Stomach (tissue), 9 donors: Measurements from ENCODE around the gene ST6GALNAC3. TPM values are rescaled to one million over a fixed set of nuclear protein-coding genes. Genes with fewer than 3 reads are reported as not detected.

Source experiments
- DNase-seq, 2 donors: peaks; one replicate each; pipeline versions ENCODE4 v3.0.0 to v3.0.0-alpha.2; 2013 to 2019
- H3K27ac ChIP-seq, 5 donors: fragments of 200-600 bp in 4 of 5; sonication (generic) in 4 of 5; one replicate each; pipeline ENCODE4 v1.5.1; 2013 to 2019; ENCODE audit warnings: mild to moderate bottlenecking in 1 of 5, moderate library complexity in 1 of 5
- H3K27me3 ChIP-seq, 3 donors: fragments of 200-600 bp; sonication (generic); one replicate each; pipeline ENCODE4 v1.5.1; 2017 to 2019; ENCODE audit warnings: mixed run types in 1 of 3
- H3K36me3 ChIP-seq, 4 donors: fragments of 200-600 bp; sonication (generic); 1 replicate in 3 of 4; 2 replicates in 1 of 4; pipeline ENCODE4 v1.5.1; 2016 to 2019
- H3K4me1 ChIP-seq, 4 donors: fragments of 200-600 bp; sonication (generic); one replicate each; pipeline ENCODE4 v1.5.1; 2016 to 2019
- H3K4me3 ChIP-seq, 4 donors: fragments of 200-600 bp; sonication (generic) in 3 of 4; one replicate each; pipeline ENCODE4 v1.5.1; 2016 to 2019; ENCODE audit warnings: mild to moderate bottlenecking in 1 of 4
- H3K9me3 ChIP-seq, 4 donors: fragments of 200-600 bp; sonication (generic); one replicate each; pipeline ENCODE4 v1.5.1; 2016 to 2019
- EP300 ChIP-seq: sonication (generic); formaldehyde crosslinking; IDR thresholded peaks from one replicate; pipeline ENCODE4 v1.6.1; 2017; ENCODE audit warnings: antibody characterized with exemption
- POLR2A ChIP-seq, 4 donors: fragments of 450-650 bp; IDR thresholded peaks; one replicate each; pipeline ENCODE4 v1.6.1; 2016; ENCODE audit warnings: antibody characterized with exemption in 4 of 4, control low read depth in 2 of 4, mild to moderate bottlenecking in 1 of 4, moderate library complexity in 1 of 4
- POLR2AphosphoS5 ChIP-seq, 3 donors: sonication (generic); formaldehyde crosslinking; IDR thresholded peaks; one replicate each; pipeline ENCODE4 v1.6.1; 2016; ENCODE audit warnings: antibody characterized with exemption in 3 of 3
- WGBS, 5 donors: extraction: QIAGEN DNeasy Blood & Tissue Kit in 3 of 5; methylation state at CpG; one replicate each; pipeline versions ENCODE4 v1.1.5 to v1.1.7; 2013 to 2018; 5-methylcytosine and 5-hydroxymethylcytosine counted together
- intact Hi-C: fragments of 100-400 bp; cut with DNase I; formaldehyde crosslinking; loops from one replicate; pipeline ENCODE4 v1.15.1; 2023; ENCODE audit warnings: low total_unique reads
- polyA plus RNA-seq, 3 donors: library from polyadenylated mRNA; stranded (reverse); fragments of 200-250 nt; gene quantifications; one replicate each; pipeline ENCODE4 v1.2.3, GENCODE V29; 2013
- total RNA-seq, 5 donors: library from RNA; depleted of rRNA; stranded (reverse); fragments of >200 nt; gene quantifications; one replicate each; pipeline versions ENCODE4 v1.1.0 to v1.2.3, GENCODE V29; 2014 to 2016
- TF ChIP-seq, protein P1 (sequence below), 7 experiments: fragments of 450-650 bp in 4 of 7; fragments of 200-600 bp in 3 of 7; sonication (generic) in 3 of 7; IDR thresholded peaks; one replicate each; pipeline ENCODE4 v1.5.1; 2016 to 2019; ENCODE audit warnings: antibody characterized with exemption in 7 of 7, control low read depth in 2 of 7, mild to moderate bottlenecking in 1 of 7
- donor health status: healthy with polysubstance abuse.
- donor health status: Bipolar disorder and iron deficiency.
- donor health status: healthy.

Gene ST6GALNAC3
- total and polyA plus RNA-seq, 8 donors = under 0.01 to 21.7 (median 1.2) TPM; not detected in 1

DNA sequence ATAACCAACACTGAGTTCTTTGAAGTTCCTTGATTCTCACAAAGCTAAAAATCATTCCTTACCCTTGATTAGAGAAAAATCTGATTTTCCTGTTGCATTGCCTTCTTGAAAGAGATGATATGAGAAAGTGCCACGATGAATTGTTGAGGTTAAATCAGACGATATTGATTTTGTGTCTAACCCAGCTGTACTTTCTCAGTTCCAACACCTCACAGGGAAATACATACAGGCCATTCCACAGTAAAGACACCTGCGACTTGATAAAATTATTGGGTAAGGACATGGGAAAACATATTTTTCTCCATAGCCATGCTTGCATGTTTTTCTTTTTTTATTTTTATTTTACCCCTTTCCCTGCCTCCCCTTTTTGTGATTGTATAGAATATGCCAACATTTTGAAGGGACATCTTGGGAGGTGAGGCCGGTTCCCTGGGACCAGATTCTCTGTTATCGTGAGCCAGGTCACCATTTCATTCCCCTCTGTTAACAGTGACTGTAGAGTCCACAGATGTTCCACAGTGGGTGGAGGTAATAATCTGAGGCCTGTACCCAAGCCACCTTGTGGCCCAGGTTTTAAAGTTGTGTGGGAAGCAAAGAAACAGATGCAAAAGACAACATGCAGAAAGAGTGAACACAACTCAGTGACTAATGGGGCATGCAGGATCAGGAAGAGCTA lies 537.4 kb downstream of the ST6GALNAC3 start:
- H3K9me3 ChIP-seq = no peaks in the 10 kb centered on the region
- H3K36me3 ChIP-seq = no peaks in the 10 kb centered on the region
- H3K4me3 ChIP-seq = no peak overlapping the region
- no peaks in the 10 kb centered on the region for H3K27me3 ChIP-seq
- no peaks in the 10 kb centered on the region for H3K4me1 ChIP-seq
- no peak overlapping the region for H3K27ac ChIP-seq
- WGBS, 5 donors = 78 to 88% (median 86%) methylated on average over 5 of the region's 5 CpGs
- intact Hi-C loops = no loop called here
- no peak for TF ChIP-seq POLR2AphosphoS5 (IDR thresholded peaks at IDR 0.05)
- TF ChIP-seq, protein P1, sequence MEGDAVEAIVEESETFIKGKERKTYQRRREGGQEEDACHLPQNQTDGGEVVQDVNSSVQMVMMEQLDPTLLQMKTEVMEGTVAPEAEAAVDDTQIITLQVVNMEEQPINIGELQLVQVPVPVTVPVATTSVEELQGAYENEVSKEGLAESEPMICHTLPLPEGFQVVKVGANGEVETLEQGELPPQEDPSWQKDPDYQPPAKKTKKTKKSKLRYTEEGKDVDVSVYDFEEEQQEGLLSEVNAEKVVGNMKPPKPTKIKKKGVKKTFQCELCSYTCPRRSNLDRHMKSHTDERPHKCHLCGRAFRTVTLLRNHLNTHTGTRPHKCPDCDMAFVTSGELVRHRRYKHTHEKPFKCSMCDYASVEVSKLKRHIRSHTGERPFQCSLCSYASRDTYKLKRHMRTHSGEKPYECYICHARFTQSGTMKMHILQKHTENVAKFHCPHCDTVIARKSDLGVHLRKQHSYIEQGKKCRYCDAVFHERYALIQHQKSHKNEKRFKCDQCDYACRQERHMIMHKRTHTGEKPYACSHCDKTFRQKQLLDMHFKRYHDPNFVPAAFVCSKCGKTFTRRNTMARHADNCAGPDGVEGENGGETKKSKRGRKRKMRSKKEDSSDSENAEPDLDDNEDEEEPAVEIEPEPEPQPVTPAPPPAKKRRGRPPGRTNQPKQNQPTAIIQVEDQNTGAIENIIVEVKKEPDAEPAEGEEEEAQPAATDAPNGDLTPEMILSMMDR (IDR thresholded peaks at IDR 0.05) = no peak
- TF ChIP-seq POLR2A (IDR thresholded peaks at IDR 0.05) = no peak
- no peak for TF ChIP-seq EP300
- no peak for DNase-seq

- 53 to 75% (median 62%) methylated on average over 2 of the region's 2 CpGs for WGBS, 5 donors
Observed at GRCh38 chr1:76613886-76614285, 539.3 kb downstream of the ST6GALNAC3 start.

GRCh38 chr1:76615253-76616035 lies 540.9 kb downstream of the ST6GALNAC3 start:
- Histone ChIP-seq H3K9me3 (no peaks in the 10 kb centered on the region), H3K4me1 (no peaks in the 10 kb centered on the region), H3K36me3 (no peaks in the 10 kb centered on the region), H3K4me3 (no peak overlapping the region), H3K27ac (no peak overlapping the region), H3K27me3 (no peaks in the 10 kb centered on the region)
- intact Hi-C loops = no loop called here
- DNase-seq = no peak
- 71 to 82% (median 76%) methylated on average over 3 of the region's 3 CpGs for WGBS, 5 donors
- TF ChIP-seq EP300 (no peak), POLR2A (IDR thresholded peaks at IDR 0.05) (no peak), POLR2AphosphoS5 (IDR thresholded peaks at IDR 0.05) (no peak)
- TF ChIP-seq, protein P1 (IDR thresholded peaks at IDR 0.05) = no peak

More at GRCh38 chr1:76613886-76614285, 539.3 kb downstream of the ST6GALNAC3 start:
- no peaks in the 10 kb centered on the region for H3K4me1 ChIP-seq
- TF ChIP-seq POLR2AphosphoS5 (IDR thresholded peaks at IDR 0.05) (no peak), POLR2A (IDR thresholded peaks at IDR 0.05) (no peak), EP300 (no peak)
- TF ChIP-seq, protein P1 (IDR thresholded peaks at IDR 0.05) = no peak
- no peak for DNase-seq
- no peak overlapping the region for H3K4me3 ChIP-seq
- H3K27ac ChIP-seq = no peak overlapping the region
- no peaks in the 10 kb centered on the region for H3K9me3 ChIP-seq
- no peaks in the 10 kb centered on the region for H3K36me3 ChIP-seq
- intact Hi-C loops = no loop called here
- H3K27me3 ChIP-seq = no peaks in the 10 kb centered on the region

DNA sequence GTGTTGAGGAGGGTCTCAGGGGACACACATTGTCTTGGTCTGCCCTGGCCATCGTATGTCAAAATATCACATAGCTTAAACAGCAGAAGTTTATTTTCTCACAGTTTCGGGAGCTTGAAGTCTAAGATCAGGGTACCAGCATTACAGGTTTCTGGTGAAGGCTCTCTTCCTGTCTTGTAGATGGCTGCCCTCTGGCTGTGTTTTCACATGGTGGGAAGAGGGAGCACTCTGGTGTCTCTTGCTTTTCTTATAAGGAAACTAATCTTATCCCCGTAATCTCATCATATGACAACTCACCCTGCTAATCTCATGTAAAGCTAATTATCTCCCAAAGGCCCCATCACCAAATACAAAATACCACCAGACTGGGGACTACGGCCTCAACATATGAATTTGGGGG lies 545.8 kb downstream of the ST6GALNAC3 start:
- DNase-seq = no peak
- Histone ChIP-seq H3K4me3 (no peak overlapping the region), H3K9me3 (no peaks in the 10 kb centered on the region), H3K36me3 (no peaks in the 10 kb centered on the region), H3K4me1 (no peaks in the 10 kb centered on the region), H3K27me3 (no peaks in the 10 kb centered on the region), H3K27ac (no peak overlapping the region)
- intact Hi-C loops = no loop called here
- WGBS, 5 donors = 91 to 94% (median 92%) methylated on average over 4 of the region's 4 CpGs
- TF ChIP-seq POLR2A (IDR thresholded peaks at IDR 0.05) (no peak), POLR2AphosphoS5 (IDR thresholded peaks at IDR 0.05) (no peak), EP300 (no peak)
- TF ChIP-seq, protein P1 (IDR thresholded peaks at IDR 0.05) = no peak
